Activated CD4-positive, alpha-beta T cell treated with anti-CD3 and anti-CD28 coated beads, Interleukin-2, Interleukin-4, amounts not matched to agents 100 ng/mL and 50 ng/mL, durations not matched to agents 16 hours and 8 hours (primary cell): ENCODE results near the gene CKS1B.
A peak's percentile ranks its signal among the peaks of the same experiment; 100 is the strongest.
"Not testable (repeated sequence)": the region's sequence is repeated elsewhere in the genome, so short reads cannot be mapped to it uniquely, and the experiment has no call there.

Experiments
- DNase-seq: peaks from one replicate; pipeline ENCODE4 v3.0.0-alpha.2; 2020; ENCODE audit warnings: low spot score

The CKS1B gene

GRCh38 chr1:154987326-154987725 is 12.8 kb downstream of the CKS1B start:
- DNase-seq, result no peak

DNA sequence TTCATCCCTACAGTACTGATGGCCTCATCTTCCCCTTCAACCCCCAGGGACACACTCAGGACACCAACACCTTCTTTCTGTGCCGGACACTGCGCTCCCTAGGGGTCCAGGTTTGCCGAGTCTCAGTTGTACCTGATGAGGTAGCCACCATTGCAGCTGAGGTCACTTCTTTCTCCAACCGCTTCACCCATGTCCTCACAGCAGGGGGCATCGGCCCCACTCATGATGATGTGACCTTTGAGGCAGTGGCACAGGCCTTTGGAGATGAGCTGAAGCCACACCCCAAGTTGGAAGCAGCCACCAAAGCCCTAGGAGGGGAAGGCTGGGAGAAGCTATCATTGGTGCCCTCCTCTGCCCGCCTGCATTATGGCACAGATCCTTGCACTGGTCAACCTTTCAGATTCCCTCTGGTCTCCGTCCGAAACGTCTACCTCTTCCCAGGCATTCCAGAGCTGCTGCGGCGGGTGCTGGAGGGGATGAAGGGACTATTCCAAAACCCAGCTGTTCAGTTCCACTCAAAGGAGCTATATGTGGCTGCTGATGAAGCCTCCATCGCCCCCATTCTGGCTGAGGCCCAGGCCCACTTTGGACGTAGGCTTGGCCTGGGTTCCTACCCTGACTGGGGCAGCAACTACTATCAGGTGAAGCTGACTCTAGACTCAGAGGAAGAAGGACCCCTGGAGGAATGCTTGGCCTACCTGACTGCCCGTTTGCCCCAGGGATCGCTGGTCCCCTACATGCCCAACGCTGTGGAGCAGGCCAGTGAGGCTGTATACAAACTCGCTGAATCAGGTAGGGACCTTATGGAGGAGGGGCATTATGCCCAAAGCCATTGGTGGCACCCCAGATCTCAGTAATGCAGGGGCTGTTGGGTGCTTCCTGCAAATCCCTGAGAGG is 13.8 kb downstream of the CKS1B start:
- no peak for DNase-seq

DNA sequence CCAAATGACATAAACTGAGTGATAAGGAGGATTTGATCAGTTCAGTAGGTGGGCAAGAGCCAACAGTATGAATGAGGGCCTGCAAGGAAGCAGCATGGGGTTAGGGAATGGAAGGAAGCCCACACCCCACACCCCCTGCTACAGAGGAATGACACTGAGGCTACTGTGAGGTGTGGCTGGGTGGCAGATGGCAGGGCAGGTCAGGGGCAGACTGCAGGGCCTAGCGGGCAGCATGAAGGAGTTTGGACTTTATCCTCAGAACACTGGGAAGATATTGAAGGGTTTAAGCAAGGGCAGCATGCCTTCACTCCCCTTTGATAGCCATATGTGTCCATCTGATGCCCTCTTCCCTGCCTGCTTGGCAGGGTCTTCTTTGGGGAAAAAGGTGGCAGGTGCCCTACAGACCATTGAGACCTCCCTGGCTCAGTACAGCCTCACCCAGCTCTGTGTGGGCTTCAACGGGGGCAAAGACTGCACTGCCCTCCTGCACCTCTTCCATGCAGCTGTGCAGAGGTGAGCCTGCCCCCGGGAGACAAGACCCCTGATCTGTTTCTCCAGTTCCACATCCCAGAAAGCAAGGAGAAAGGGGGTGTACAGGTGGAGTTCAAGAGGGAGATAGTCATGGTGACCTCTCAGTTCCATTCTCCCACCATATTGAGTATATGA is 14.8 kb downstream of the CKS1B start:
- no peak for DNase-seq

GRCh38 chr1:154990276-154990675 is 15.8 kb downstream of the CKS1B start:
- no peak for DNase-seq

DNA sequence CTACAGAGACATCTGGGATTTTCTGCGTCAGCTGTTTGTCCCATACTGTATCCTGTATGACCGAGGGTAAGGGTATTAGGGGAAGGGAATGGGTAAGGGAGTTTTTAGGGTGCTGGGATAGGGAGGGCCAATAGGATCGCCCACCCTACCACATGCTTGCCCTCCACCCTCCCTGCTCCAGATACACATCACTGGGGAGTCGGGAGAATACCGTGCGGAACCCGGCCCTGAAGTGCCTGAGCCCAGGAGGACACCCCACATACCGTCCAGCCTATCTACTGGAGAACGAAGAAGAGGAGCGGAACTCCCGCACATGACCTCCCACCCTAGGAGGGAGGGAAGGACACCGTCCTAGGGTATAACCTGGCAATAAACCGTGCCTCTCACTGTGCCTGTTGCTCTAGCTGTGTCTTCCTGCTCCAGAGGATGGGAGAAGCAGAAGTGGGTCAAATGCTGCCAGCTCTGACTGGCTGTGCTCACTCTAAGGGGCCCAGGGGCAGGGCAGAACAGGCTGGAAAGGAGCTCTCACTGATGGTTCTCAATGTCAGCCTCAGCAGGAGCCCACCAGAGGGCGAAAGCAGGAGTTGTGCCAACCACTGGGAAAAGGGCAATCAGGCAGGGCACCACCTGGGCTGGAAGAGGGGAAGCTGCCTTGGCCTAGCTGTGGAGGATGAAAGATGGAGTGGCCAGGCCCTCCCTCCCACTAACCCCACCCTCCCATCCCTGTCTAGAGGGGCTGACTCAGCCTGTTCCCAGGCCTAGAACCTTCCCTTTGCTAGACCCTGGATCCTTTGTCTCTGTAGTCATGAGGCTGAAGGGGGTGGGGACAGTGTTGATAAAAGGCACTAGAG is 18.5 kb downstream of the CKS1B start:
- DNase-seq, result no peak

GRCh38 chr1:154993572-154994268 is 19.2 kb downstream of the CKS1B start, which contains the start of gene LENEP:
Gene LENEP (plus strand): TSS chr1:154993586. CDS start chr1:154993608, 22 bp downstream.
- no peak for DNase-seq

DNA sequence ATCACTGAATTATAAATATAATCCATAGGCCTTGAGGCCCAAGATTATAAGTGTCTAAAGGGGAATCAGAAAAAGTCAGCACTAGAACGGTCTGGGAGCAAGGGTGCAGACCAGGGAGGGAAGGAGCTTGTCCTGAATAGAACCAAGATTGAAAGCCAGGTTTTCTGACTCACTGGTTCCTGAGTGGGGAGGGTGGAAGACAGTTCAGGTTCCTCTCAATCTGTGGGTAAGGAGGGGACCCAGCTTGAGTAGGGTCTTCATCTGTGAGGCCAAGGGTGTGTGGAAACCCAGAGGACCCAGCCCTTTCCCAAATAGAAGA is 19.7 kb downstream of the CKS1B start:
- no peak for DNase-seq

GRCh38 chr1:154994591-154994990 is 20.1 kb downstream of the CKS1B start:
- no peak for DNase-seq

GRCh38 chr1:154995301-154995983 is 21.0 kb downstream of the CKS1B start:
- not testable (repeated sequence) for DNase-seq

DNA sequence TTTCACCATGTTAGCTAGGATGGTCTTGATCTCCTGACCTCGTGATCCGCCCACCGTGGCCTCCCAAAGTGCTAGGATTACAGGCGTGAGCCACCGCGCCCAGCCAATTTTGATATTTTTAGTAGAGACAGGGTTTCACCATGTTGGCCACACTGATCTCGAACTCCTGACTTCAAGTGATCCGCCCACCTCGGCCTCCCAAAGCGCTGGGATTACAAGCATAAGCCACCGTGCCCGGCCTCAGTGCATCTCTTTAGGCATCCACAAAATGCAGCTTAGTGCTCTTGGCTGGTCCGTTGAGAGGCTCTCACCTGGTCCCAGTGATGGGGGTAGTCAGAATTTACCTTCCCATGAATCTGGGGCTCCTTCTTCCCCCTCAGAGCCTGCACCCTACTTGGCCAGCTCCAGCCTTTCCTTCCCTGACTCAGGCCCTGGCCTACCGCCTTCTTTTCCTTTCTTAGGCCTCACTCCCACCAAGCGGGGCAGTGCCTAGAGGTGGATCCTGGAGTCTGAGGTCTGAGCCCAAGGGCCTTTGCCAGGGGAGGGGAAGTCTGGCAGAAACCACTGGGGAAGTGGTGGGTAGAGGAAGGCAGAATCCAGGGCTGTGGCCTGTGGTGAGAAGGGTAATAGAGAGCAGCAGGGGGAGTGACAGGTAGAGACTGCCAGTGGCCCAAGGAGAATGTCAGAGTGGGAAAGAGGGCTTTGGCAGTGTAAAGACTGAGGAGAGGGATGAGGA is 22.7 kb downstream of the CKS1B start:
- no peak for DNase-seq

GRCh38 chr1:154998201-154998780 is 23.8 kb downstream of the CKS1B start:
- no peak for DNase-seq

- DNase-seq, result peak; percentile 86
Measured at GRCh38 chr1:154998818-154999570, 24.5 kb downstream of the CKS1B start.

- no peak for DNase-seq
Measured at GRCh38 chr1:154999571-155000410, 25.3 kb downstream of the CKS1B start.

DNA sequence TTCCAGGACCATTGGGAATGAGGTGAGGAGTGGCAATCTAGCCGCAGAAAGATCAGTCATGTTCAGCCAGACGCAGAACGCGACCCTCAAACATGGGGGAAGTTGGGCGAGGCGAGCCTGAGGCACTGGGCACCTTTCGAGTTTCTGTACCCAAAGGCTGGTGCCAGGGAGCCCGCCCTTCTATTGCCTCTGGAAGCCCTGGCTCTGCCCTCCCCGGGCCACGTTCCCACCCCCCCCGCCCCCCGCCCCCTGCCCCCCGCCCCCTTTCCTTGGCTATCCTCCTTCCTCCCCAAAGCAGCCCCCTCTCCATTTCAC is 25.9 kb downstream of the CKS1B start:
- no peak for DNase-seq

- peak; percentile 86 for DNase-seq
Measured at GRCh38 chr1:155000726-155001424, 26.4 kb downstream of the CKS1B start.

DNA sequence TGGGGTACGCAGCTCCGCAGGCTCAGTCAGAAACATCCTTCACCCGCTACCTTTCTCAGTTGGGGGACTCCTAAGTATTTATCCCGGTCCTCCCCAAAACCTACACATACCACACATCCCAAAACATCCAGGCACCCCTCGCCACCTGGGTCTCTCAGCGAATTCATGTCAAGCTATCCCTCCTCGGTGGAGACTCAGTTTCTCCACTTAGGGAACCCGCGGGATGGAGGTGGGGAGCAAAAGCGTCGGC is 26.9 kb downstream of the CKS1B start:
- no peak for DNase-seq

GRCh38 chr1:155001675-155002463 is 27.4 kb downstream of the CKS1B start:
- DNase-seq, result peak; percentile 99
